Stimulated activated CD4-positive, alpha-beta T cell treated with anti-CD3 and anti-CD28 coated beads, Interleukin-4, amount 100 ng/mL, for 1 hour (primary cell): Measurements from ENCODE around the gene LCNL1.

Source experiments
- DNase-seq: peaks from one replicate; pipeline ENCODE4 v3.0.0-alpha.2; 2020

The LCNL1 gene

GRCh38 chr9:136960212-136960937 is 22.4 kb upstream of the LCNL1 start:
- DNase-seq, result no peak

DNA sequence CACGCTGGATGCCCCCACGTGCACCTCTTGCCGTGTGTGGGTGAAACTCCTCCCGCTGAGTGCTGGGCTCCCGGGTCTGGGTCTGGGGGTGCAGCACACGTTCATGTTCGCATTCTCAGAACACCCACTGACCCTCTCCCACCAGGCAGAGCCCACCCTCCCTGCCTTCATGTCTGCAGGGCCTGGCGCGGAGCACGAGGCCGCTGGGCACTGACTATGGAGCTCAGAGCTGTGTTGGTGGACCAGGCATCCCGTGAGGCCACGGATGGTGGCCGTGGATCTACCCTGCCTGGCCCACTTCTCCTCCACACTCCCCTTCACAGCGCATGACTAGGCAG is 21.9 kb upstream of the LCNL1 start:
- DNase-seq, result no peak

DNA sequence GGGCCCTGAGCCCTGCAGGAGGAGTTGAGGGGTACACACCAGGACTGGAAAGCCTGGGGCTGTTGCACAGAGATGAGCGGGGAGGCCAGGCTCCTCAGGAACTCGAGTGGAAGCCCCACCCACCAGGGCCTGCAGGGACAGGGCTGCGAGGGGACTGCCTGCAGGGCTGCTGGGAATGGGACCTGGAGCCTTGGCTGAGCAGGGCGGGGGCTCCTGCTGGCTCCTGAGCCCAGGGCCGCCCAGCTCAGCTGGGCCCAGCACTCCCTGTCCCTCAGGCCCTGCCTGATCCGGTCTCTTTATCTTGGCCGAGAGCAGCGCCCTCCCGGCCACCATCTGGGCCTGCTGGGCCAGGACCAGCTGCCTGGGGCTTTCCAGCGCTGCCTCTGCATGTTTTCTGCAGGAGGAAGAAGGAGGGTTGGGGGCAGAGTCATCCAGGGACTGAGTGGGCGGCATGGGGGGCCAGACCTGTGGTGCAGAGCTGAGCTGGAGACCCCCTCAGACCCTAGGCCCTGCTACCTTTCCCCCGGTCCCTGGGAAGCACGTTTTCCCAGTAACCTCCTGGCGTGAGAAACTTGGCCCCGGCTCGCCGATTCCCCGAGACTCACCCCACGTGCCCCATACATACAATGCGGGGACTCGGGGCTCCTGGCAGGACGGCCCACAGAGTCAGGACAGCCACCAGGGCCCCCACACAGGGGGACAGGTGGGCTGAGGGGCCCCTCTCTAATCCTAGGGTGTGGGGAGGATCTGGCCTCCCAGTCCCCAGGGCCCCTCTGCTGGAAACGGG is 21.3 kb upstream of the LCNL1 start:
- no peak for DNase-seq

DNA sequence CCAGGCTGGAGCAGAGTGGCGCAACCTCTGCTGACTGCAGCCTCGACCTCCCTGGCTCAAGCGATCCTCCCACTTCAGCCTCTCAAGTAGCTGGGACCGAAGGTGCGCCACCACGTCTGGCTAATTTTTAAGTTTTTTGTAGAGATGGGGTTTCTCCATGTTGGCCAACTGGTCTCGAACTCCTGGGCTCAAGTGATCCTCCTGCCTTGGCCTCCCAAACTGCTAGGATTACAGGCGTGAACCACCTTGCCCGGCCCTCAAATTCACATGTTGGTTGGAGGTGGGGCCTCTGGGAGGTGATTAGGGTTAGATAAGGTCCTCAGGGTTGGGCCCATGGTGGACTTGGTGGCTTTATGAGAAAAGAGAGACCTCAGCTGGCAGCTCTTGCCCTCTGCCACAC is 20.6 kb upstream of the LCNL1 start:
- DNase-seq, result no peak

DNA sequence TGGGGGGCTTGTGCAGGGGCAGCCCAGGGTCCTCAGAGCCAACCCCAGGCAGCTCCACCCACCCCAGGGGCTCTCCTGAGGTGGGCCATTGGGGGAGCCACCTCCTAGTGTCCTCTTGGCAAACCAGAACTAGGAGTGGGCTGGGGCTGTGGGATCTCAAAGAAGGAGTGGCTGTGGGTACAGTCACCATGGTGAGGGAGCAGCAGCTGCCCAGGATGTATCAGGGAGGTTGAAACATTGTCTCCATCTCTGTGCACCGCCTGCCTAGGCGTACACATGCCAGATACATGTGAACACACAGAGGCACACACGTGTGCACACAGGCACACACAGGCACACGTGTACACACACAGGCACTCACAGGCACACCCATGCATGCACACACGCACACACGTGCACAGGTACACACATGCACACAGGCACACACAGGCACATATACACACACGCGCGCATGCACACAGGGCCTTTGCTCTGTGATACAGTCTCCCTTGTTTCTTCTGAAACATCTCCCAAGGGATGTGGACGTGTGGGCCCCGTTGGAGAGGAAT is 20.0 kb upstream of the LCNL1 start:
- no peak for DNase-seq

- no peak for DNase-seq
Measured at GRCh38 chr9:136963341-136963740, 19.5 kb upstream of the LCNL1 start.

DNA sequence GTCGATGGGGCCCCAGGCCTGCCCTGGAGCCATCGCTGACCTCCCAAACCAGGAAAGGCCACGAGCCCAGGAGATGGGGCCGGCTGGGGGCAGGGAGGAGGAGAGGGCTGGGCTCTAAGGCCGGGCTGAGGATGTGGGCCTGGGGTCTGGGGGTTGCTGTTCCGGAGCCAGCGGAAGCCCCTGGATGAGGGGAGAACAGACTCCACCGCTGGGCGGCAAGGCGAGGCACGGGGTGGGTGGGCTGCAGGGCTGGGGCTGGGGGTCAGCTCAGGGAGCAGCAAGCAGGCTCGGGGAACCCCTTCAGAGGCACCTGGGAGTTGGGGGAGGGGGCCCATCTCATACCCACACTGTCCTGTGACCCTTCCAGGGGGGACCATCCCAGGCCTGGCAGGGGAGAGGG is 19.0 kb upstream of the LCNL1 start:
- DNase-seq, result no peak

DNA sequence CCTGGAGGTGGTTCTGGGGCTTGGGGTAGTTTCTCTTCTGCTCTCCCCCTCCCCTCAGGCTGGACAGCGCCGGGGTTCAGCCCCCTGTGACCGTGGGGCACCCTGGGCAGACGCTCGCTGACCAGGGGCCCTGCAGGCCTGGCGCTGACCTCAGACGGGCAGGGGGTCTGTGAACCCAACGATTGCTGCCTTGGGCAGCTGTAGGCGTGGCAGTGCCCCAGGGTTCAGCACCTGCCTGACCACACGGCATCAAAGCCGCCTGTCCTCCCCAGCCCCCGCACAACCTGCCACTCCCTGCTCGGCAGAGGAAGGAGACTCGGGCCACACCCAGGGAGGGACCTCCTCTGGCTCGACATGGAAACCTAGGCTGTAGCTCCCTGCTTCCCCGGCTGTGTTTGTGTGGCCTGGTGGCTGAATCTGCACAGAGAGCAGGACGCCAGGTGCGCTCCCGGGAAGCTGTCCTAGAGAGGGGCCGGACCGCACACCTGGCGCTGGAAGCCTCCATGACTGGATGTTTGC is 18.6 kb upstream of the LCNL1 start:
- DNase-seq, result no peak

GRCh38 chr9:136964833-136965422 is 17.9 kb upstream of the LCNL1 start:
- no peak for DNase-seq

- no peak for DNase-seq
Measured at GRCh38 chr9:136965771-136966484, 16.9 kb upstream of the LCNL1 start.

- no peak for DNase-seq
Measured at GRCh38 chr9:136968333-136969127, 14.3 kb upstream of the LCNL1 start.

DNA sequence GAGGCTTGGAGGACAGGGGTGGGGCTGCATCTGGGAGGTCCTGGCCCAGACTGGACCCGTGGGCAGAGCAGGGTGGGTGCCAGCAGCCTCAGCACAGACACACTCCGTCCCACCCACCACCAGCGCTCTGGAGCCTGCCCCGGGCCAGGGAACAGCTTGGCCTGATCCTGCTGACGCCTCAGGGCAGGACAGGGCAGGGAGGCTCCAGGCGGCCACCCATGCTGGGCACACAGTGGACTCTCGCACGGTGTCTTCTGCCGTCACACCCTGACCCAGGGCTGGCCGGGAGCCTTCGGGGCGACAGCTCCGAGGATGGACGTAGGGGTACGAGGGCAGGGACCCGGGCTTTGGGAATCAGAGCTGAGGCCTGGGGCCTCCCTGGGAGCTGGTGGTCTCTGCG is 13.6 kb upstream of the LCNL1 start:
- DNase-seq, result no peak

DNA sequence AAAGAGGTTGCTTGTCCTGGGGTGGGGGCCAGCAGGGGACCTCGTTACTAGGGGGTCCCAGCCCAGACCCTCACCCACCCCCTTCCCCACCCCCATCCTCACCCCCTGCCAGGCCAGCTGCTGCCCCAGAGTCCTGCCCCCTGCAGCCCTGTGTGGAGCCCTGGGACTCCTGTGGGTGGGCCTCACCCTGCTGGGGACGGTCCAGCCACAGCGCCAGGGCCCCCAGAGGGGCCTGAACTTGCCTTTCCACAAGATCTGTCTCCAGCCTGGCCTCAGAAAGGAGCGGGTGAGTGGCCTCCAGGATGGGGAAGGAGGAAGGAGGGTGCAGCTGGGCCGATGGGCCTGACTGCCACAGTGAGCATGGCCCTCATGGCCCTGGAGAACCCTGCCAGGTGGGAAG is 13.0 kb upstream of the LCNL1 start:
- no peak for DNase-seq

DNA sequence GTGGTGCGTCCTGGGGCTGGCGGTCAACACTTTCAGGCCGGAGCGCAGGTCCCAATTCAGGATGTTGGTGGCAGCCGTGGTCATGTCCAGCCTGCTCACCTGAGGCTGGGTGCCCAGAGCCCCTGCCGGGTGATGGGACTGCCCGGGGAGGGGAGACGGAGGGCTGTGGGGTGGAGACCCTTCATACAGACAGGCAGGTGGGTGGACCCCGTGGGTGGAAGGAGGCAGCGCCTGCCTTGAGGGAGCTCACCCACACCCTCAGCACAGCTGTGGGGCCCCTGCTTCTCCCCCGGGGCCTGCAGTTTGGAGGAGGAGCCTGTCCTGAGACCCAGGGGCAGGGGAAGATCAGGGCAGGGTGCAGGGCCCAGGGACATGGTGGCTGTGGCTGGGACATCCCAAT is 12.4 kb upstream of the LCNL1 start:
- DNase-seq, result no peak

DNA sequence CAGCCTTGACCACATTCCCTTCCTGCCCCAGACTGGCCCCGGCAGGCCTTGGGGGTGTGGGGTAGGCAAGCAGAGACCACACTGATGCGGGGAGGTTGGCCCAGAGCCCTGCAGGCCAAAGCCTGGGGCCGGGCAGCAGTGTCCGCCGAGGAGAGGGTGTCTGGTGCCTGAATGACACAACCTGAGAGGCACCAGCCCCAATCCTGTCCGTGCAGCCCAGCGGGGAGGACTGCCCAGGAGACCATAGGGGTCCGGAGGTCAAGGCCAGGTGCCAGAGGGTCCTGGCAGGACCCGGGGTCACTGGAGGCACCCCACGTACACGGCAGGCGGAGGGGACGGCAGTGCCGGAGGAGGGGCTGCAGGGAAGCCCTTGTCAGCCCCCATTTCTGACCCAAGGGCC is 11.0 kb upstream of the LCNL1 start:
- DNase-seq, result no peak

GRCh38 chr9:136972335-136972734 is 10.5 kb upstream of the LCNL1 start:
- no peak for DNase-seq

DNA sequence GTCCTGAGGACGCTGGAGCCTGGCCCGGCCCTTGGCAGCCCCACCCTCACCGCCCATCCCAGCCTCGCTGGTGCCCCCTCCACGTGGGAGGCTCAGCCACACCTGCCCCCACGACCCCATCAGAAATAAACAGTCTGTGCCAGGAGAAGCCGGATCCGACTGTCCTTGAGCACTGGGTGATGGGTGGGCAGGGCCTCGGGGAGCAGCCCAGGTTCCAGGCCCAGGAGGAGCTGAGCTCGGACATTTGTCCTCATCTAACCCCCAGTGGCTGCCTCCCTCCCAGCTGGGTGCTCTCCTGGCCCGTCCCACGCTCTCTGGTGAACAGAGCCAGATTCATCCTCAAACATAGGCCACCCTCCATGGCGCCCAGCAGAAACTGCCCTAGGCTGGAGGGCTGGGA is 10.1 kb upstream of the LCNL1 start:
- DNase-seq, result no peak

DNA sequence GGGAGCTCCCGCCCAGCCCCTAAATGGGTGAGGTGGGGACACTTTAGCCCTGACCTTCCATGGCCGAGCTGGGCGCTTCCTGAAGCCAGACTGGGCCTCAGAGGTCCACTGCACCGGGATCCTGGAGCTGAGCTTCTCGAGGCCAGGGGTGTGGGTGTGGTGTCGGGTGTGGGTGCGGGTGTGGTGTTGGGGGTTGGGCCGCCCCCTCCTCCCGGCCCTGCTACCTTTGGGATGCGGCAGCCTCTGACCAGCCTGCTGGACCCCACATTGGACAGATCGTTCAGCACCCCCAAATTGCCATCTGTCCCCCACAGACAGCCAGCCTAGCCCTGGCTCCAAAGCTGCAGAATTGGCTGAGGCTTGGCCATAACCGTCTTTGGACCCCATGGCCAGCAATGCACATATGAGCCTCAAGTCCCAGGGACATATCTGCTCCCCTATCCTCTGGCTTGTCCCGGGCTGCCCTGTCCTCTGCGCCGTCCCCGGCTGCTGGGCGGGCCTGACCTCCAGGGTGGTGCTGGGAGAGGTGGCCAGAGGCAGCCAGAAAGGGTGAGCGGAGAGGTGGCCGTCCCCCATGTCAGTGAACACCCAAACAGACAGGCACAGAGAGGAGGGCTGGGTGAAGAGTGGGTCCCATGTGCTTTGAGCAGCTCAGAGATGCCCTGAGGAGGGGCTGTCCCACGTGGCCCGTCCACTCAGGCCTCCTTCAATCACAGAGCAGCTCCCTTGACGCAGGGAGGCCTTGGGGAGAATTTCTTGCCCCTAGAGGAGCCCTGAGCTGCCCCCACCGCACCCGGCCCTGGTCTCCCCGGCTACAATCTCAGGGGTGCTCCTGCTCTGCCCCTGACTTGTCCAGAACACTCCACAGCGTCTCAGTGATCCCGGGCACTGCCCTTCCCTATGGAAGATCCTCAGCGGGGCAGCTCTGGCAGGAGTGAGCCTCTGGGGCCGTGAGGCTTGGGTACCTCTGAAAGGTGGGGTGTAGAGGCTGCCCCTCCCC is 8.9 kb upstream of the LCNL1 start:
- no peak for DNase-seq

DNA sequence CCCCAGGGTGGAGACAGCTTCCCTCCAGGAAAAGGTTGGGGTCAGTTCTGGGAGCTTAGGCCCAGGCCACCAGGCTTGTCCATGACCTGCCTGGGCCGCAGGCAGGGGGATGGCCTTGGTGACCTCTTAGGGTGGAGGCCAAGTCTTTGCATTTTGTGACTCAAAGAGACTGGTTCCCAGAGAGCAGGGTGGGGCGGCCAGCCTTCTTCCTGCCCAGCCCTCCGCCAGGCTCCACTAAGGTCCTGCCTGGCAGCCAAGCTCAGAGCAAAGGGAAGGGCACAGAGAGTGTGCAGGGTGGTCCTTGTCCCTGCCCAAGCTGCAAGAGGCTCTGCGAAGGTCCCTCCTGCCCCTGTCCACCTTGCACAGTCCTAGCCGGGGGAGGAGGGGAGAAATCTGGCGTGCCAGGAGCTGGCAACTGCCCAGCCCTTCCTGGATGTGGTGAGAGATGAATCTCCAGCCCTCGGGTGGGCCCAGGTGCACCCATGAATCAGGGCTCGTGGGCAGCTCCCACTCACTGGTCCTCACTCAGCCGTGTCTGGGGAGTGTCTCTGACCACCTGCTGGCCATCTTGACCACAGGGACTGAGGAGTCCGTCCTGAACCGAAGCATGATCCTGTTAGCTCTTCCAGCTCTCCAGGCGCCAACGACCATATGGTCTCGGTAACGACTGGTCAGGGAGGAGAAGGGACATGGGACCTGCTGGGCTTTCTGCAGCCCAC is 7.8 kb upstream of the LCNL1 start:
- DNase-seq, result no peak

DNA sequence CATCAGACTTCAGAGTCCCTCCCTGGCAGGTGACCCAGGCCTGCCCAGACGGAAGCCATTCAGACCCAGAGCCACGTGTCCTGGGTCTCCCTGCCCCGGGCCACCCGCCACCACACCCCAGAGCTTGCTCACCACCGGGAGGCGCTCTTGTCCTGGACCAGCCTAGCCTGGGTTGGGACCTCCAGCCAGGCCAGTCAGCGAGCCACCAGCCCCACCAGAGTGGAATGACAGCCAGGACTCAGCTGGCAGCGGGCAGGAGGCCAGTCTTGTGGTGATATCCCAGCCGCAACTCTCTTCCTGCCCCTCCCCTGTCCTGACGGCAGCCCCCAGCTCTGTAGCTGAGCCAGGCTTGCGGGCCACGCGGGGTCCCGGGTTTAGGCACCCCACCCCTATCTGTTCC is 7.1 kb upstream of the LCNL1 start:
- no peak for DNase-seq
